ENCODE data around the gene GPD2. TPM values are rescaled to one million over a fixed set of nuclear protein-coding genes. Genes with fewer than 3 reads are reported as not detected.
"Not testable (repeated sequence)": the region's sequence is repeated elsewhere in the genome, so short reads cannot be mapped to it uniquely, and the experiment has no call there.

Gene GPD2
- total RNA-seq, 2 donors from 2014 or later: 14.9 to 29.1 TPM

DNA sequence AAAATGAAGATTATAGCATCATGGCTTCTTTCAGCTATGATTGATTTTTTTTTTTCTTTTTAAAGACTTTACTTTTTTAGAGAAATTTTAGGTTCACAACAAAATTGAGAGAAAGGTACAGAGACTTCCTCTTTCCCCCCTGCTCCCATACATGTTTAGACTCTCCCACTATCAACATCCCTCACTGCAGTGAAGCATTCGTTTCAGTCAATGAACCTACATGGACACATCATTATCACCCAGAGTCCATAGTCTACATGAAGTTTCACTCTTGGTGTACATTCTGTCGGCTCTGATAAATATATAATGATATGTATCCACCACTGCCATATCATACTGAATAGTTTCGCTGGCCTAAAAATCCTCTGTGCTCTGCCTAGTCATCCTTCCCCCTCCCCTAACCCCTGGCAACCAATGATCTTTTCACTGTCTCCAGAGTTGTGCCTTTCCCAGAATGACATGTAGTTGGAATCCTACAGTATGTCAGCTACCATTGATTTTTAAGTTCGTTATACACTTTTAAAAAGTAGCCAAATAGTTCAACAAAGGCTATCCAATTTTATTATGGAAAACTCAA is 86.8 kb downstream of the GPD2 start:
- TF ChIP-seq, protein P1, sequence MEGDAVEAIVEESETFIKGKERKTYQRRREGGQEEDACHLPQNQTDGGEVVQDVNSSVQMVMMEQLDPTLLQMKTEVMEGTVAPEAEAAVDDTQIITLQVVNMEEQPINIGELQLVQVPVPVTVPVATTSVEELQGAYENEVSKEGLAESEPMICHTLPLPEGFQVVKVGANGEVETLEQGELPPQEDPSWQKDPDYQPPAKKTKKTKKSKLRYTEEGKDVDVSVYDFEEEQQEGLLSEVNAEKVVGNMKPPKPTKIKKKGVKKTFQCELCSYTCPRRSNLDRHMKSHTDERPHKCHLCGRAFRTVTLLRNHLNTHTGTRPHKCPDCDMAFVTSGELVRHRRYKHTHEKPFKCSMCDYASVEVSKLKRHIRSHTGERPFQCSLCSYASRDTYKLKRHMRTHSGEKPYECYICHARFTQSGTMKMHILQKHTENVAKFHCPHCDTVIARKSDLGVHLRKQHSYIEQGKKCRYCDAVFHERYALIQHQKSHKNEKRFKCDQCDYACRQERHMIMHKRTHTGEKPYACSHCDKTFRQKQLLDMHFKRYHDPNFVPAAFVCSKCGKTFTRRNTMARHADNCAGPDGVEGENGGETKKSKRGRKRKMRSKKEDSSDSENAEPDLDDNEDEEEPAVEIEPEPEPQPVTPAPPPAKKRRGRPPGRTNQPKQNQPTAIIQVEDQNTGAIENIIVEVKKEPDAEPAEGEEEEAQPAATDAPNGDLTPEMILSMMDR (IDR thresholded peaks at IDR 0.05): no peak
- H3K27ac ChIP-seq: no peak overlapping the region
- H3K4me1 ChIP-seq: no peaks in the 10 kb centered on the region
- DNase-seq (ENCODE audit: low spot score): no peak
- H3K4me3 ChIP-seq: no peak overlapping the region
- peaks cover 0 to 8% of the 10 kb centered on the region in 2 donors for H3K9me3 ChIP-seq
- H3K36me3 ChIP-seq: no peaks in the 10 kb centered on the region
- H3K27me3 ChIP-seq: no peaks in the 10 kb centered on the region

DNA sequence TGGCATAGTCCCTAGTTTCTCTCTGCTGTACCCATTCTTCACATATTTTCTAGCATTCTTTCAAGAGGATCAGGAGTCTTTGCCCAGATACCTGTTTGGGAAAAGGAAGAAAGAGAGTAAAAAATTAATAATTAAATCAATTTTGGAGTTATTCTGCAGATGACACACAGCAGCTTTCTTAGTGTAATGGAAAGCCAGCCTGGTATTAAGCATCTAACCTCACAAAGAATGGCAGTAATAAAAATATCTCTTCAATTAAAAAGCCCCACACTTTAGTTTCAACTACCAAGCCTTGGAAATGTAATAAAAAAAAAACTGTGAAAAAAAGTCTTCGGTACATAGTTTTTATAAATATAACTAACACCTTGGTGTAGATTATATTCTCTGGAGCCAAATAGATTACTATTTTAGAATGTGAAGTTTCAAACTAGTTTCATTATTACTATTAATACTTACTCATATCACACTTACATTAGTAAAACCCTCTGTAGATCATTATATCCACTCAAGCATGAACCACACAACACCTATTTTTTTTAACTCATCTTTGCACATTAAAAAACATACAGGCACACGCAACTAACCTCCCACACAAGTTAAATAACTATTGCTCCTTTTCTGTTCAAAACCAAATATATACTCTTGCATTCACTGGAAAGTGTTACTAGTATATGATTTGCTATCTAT is 90.9 kb downstream of the GPD2 start:
- no peak for DNase-seq (ENCODE audit: low spot score)
- no peaks in the 10 kb centered on the region for H3K4me1 ChIP-seq

DNA sequence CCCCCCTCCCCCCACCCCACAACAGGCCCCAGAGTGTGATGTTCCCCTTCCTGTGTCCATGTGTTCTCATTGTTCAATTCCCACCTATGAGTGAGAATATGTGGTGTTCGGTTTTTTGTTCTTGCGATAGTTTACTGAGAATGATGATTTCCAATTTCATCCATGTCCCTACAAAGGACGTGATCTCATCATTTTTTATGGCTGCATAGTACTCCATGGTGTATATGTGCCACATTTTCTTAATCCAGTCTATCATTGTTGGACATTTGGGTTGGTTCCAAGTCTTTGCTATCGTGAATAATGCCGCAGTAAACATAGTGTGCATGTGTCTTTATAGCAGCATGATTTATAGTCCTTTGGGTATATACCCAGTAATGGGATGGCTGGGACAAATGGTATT is 92.4 kb downstream of the GPD2 start:
- DNase-seq (ENCODE audit: low spot score); H3K4me3 ChIP-seq: not testable (repeated sequence)

More for the DNA sequence above, 90.9 kb downstream of the GPD2 start:
- Histone ChIP-seq H3K9me3 (no peaks in the 10 kb centered on the region), H3K27ac (no peak overlapping the region), H3K36me3 (no peaks in the 10 kb centered on the region), H3K27me3 (no peaks in the 10 kb centered on the region), H3K4me3 (no peak overlapping the region)
- TF ChIP-seq, protein P1 (IDR thresholded peaks at IDR 0.05): no peak

DNA sequence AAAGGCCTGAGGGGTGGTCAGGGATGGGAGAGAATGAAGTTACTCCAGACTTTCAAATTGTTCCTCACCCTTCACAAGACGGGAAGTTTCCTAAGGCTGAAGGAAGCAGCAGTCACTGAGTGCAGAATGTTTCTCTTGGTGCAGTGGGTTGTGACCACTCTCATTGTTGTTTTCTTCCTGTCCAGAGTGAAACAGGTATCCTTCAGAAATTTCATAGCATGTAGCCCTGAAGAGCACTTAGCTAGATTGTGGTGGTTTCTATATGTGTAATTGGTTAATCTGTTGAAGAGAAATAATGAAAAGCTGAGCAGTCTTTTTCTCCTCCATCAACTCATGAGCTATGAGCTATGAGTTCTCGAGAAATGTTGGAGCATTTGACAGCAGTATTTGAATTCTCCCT is 96.8 kb downstream of the GPD2 start:
- TF ChIP-seq, protein P1 (IDR thresholded peaks at IDR 0.05): no peak

More for the DNA sequence above, 92.4 kb downstream of the GPD2 start:
- H3K36me3 ChIP-seq, H3K4me1 ChIP-seq, H3K27ac ChIP-seq, H3K27me3 ChIP-seq, H3K9me3 ChIP-seq: not testable (repeated sequence)

DNA sequence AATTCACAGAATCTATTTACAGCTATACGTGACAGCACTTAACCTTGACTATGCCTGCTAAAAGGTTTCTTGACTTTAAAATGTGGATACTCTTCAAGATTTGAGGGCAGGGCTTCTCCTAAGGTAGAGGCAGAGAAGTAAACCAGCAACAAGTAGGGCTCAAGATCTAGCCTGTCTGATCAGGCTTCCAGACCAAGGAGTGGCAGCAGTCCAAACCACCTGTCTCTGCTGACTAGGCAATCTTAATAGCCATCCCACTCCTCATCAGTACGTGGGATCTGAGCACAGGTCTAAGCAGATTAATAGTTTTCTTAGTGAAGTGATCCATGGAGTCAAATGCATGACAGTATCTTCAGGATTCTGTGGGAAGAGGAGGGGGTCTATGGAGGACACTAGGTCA is 100.4 kb downstream of the GPD2 start:
- DNase-seq (ENCODE audit: low spot score): no peak

More for the DNA sequence above, 96.8 kb downstream of the GPD2 start:
- Histone ChIP-seq H3K4me1 (no peaks in the 10 kb centered on the region), H3K4me3 (no peak overlapping the region), H3K27me3 (no peaks in the 10 kb centered on the region), H3K27ac (no peak overlapping the region), H3K36me3 (no peaks in the 10 kb centered on the region), H3K9me3 (no peaks in the 10 kb centered on the region)
- no peak for DNase-seq (ENCODE audit: low spot score)

DNA sequence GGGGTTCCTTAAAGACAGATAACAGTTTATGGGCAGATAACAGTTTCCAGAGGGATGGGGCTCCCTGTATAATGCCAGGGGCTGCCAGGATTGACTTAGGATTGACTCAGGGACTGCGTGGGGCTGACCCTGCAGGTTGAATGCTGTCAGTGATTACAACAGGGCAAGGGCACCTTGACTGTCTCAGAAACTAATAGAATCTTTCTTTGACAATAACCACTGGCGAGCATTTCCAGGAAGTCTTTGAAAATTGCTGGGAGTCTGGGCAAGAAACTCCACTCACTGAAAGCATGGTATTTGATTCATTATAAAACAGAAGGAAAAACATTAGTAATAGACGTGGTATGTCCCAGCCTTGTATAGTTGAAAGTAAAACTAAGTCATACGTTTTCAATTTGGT is 101.0 kb downstream of the GPD2 start:
- Histone ChIP-seq H3K4me3 (no peak overlapping the region), H3K27ac (no peak overlapping the region), H3K4me1 (no peaks in the 10 kb centered on the region), H3K27me3 (no peaks in the 10 kb centered on the region), H3K36me3 (no peaks in the 10 kb centered on the region), H3K9me3 (no peaks in the 10 kb centered on the region)
- DNase-seq (ENCODE audit: low spot score): no peak
- TF ChIP-seq, protein P1 (IDR thresholded peaks at IDR 0.05): no peak

More for the DNA sequence above, 100.4 kb downstream of the GPD2 start:
- Histone ChIP-seq H3K9me3 (no peaks in the 10 kb centered on the region), H3K4me3 (no peak overlapping the region), H3K27me3 (no peaks in the 10 kb centered on the region), H3K36me3 (no peaks in the 10 kb centered on the region), H3K4me1 (no peaks in the 10 kb centered on the region), H3K27ac (no peak overlapping the region)
- TF ChIP-seq, protein P1 (IDR thresholded peaks at IDR 0.05): no peak
